Heart right ventricle (tissue), 16 donors: Measurements from ENCODE around the gene GLOD5. TPM values are rescaled to one million over a fixed set of nuclear protein-coding genes. Genes with fewer than 3 reads are reported as not detected.

Source experiments
- ATAC-seq, 8 donors: fragments of 200-7000 bp; cut with Tn5 transposase; one replicate each; pipeline ENCODE4 v1.9.1; 2020; ENCODE audit warnings: mild to moderate bottlenecking in 8 of 8, moderate library complexity in 8 of 8, moderate number of reproducible peaks in 1 of 8
- DNase-seq, 2 donors: peaks; one replicate each; pipeline ENCODE4 v3.0.0-alpha.2; 2020
- H3K27ac ChIP-seq, 10 donors: fragments of 200-600 bp; sonication (generic) in 2 of 10; one replicate each; pipeline versions ENCODE4 v1.5.0 to v1.8.0; 2020 to 2022; ENCODE audit warnings: mild to moderate bottlenecking in 3 of 10
- H3K27me3 ChIP-seq, 7 donors: fragments of 200-600 bp; one replicate each; pipeline ENCODE4 v1.8.0; 2021 to 2022; ENCODE audit warnings: mild to moderate bottlenecking in 2 of 7
- H3K36me3 ChIP-seq, 9 donors: fragments of 200-600 bp; sonication (generic) in 1 of 9; one replicate each; pipeline versions ENCODE4 v1.5.0 to v1.8.0; 2020 to 2022; ENCODE audit warnings: mild to moderate bottlenecking in 2 of 9
- H3K4me1 ChIP-seq, 9 donors: fragments of 200-600 bp; sonication (generic) in 1 of 9; one replicate each; pipeline versions ENCODE4 v1.5.0 to v1.8.0; 2020 to 2022; ENCODE audit warnings: mild to moderate bottlenecking in 4 of 9
- H3K4me3 ChIP-seq, 10 donors: fragments of 200-600 bp; sonication (generic) in 2 of 10; one replicate each; pipeline versions ENCODE4 v1.5.0 to v1.8.0; 2020 to 2022; ENCODE audit warnings: mild to moderate bottlenecking in 7 of 10, moderate library complexity in 2 of 10
- H3K9me3 ChIP-seq, 11 donors: fragments of 200-600 bp in 10 of 11; sonication (generic) in 2 of 11; one replicate each; pipeline versions ENCODE4 v1.5.0 to v1.8.0; 2013 to 2022; ENCODE audit warnings: mild to moderate bottlenecking in 2 of 11, control low read depth in 1 of 11, moderate library complexity in 1 of 11
- WGBS, 2 donors: extraction: QIAGEN DNeasy Blood & Tissue Kit; methylation state at CpG; one replicate each; pipeline ENCODE4 v1.1.7; 2013; ENCODE audit warnings: inconsistent platforms in 1 of 2; 5-methylcytosine and 5-hydroxymethylcytosine counted together
- intact Hi-C, 10 donors: fragments of 100-400 bp; cut with DNase I; formaldehyde crosslinking; loops; one replicate each; pipeline versions ENCODE4 v1.11.1 to v1.14.2; 2022
- polyA plus RNA-seq, 2 donors: library from polyadenylated mRNA; stranded (reverse); fragments of 200-250 nt; gene quantifications; one replicate each; pipeline ENCODE4 v1.2.3, GENCODE V29; 2013
- total RNA-seq, 10 donors: library from RNA; stranded (reverse); fragmentation: NEBNext Ultra II Directional in 3 of 10; extraction: Animal tissue kit (Norgen Biotek cat#: 25700) in 3 of 10; gene quantifications; one replicate each; pipeline versions ENCODE4 v1.2.1 to v1.2.4, GENCODE V29; 2021 to 2023
- TF ChIP-seq, protein P1 (sequence below), 9 donors: fragments of 200-600 bp; sonication (generic) in 2 of 9; IDR thresholded peaks; one replicate each; pipeline versions ENCODE4 v1.5.0 to v1.8.0; 2021 to 2022; ENCODE audit warnings: antibody characterized with exemption in 9 of 9, mild to moderate bottlenecking in 5 of 9, moderate library complexity in 1 of 9
- donor health status: Arrhythmogenic right ventricular cardiomyopathy.
- donor health status: ischemic (EF 13 %, LVEDD 7.1; RV severe dilation, severe dysfunction).
- donor health status: healthy with polysubstance abuse.
- donor health status: DM: no; HTN: yes; CAD: no.
- donor health status: DM: no; HTN: no; CAD: no.
- donor health status: ischemic (EF 25% LVEDD 6.9; RV normal size, moderate dysfunction).
- donor health status: ischemic (EF 25% LVEDD 5.7; RV mildly dilated, moderate dysfunction).
- donor health status: healthy.
- donor health status: DM: yes; HTN: yes; CAD: no.
- donor health status: Ischemic cardiomyopathy.
- donor health status: ischemic (EF 35%, LVEDD 5.7; RV mildly dilated, moderate dysfunction).
- donor health status: nonischemic (EF 11% LVEDD 7.7; RV severe dilation, severe dysfunction).
- donor health status: DM: yes; HTN: yes; CAD: no.
- donor health status: PGD.
- donor health status: ischemic (EF 29% LVEDD 5.4; RV normal size, mild dysfunction).
- donor health status: nonischemic (EF 23%, LVEDD 6.1; RV moderate dilation, normal function).

Gene GLOD5
- total and polyA plus RNA-seq, 12 donors: not detected

DNA sequence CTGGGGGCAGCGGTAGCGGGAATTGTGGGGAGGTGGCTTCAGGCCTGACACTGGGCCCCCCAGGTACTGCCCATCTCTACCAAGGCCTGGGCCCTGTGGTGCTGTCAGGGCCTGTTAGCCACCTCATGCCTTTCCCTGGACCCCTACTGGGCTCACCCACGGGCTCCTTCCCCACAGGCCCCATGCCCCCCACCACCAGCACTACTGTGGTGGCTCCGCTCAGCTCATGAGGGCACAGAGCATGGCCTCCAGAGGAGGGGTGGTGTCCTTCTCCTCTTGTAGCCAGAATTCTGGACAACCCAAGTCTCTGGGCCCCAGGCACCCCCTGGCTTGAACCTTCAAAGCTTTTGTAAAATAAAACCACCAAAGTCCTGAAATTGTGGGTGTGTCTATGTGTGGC, 32.4 kb downstream of the GLOD5 start:
- H3K4me3 ChIP-seq: no peak overlapping the region
- H3K36me3 ChIP-seq: no peaks in the 10 kb centered on the region
- H3K4me1 ChIP-seq: no peaks in the 10 kb centered on the region
- DNase-seq (no peak), ATAC-seq (no peak)
- TF ChIP-seq, protein P1, sequence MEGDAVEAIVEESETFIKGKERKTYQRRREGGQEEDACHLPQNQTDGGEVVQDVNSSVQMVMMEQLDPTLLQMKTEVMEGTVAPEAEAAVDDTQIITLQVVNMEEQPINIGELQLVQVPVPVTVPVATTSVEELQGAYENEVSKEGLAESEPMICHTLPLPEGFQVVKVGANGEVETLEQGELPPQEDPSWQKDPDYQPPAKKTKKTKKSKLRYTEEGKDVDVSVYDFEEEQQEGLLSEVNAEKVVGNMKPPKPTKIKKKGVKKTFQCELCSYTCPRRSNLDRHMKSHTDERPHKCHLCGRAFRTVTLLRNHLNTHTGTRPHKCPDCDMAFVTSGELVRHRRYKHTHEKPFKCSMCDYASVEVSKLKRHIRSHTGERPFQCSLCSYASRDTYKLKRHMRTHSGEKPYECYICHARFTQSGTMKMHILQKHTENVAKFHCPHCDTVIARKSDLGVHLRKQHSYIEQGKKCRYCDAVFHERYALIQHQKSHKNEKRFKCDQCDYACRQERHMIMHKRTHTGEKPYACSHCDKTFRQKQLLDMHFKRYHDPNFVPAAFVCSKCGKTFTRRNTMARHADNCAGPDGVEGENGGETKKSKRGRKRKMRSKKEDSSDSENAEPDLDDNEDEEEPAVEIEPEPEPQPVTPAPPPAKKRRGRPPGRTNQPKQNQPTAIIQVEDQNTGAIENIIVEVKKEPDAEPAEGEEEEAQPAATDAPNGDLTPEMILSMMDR (IDR thresholded peaks at IDR 0.05): no peak
- 72 to 84% methylated on average over 2 to 4 of the region's 4 CpGs for WGBS, 2 donors
- peaks cover 0 to 6% (median 0%) of the 10 kb centered on the region in 7 donors for H3K27me3 ChIP-seq
- H3K27ac ChIP-seq: no peak overlapping the region
- no peaks in the 10 kb centered on the region for H3K9me3 ChIP-seq
- intact Hi-C loops: loop anchor here in 1 of 10 donors (10.0 kb wide), 1 partner anchor 99 kb away; the partner anchor contains the start of gene SUV39H1

DNA sequence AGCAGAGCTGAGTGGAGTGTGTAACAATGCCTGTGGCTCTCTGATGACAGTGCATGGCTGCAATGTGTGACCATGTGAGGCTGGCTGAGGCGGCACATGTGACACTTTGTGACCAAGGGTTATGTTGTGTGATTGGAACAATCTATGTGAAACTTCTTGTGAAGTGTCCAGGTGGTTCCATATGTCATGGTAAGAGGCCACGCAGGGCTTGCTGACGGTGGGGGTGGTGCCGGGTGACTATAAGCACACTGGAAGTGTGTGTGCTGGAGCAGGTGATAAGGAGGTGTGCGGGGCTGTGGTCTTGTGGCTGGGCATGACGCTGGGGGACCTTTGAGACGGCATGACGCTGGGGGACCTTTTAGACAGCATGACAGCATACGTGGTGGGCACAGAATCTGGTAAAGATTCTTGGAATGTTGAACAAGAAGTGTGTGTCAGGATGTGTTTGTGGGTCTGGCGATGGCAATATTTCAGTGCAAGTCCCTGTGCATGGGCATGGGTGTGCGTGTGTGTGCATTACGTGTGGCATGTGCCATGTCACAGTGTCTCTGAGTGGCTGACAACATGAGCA, 32.9 kb downstream of the GLOD5 start:
- 75 to 77% methylated on average over 12 of the region's 12 CpGs for WGBS, 2 donors
- ATAC-seq: no peak

DNA sequence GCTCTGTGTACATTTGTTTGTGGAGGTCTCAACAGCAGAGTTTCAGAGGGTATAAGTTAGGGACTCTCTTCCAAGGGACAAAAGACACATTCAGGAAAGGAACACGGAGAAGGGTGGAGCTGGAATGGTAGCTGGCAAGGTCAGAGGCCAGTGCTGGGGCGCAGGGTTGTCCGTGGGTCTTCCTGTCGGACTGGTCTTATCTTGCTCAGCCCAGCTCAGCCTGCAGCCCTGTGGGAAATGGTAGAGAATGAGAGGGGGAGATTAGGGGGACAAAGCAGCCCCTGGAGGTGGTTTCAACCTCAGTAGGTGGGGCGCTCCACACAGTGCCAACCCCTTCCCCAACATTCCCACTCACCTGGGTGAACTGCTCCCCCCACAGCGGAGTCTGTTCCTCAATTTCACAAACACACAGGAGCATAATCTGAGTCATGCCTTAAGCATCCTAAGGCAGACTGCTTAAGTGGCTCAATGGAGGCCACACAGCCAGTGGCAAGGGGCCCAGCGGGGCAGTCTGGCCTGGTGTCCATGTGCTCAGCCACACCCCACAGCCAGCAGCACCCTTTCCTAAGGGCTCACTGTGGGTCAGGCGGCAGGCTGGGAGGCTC, 33.5 kb downstream of the GLOD5 start:
- H3K36me3 ChIP-seq: no peaks in the 10 kb centered on the region
- H3K27ac ChIP-seq: no peak overlapping the region
- no peak overlapping the region for H3K4me3 ChIP-seq
- peaks cover 0 to 6% (median 0%) of the 10 kb centered on the region in 7 donors for H3K27me3 ChIP-seq
- no peaks in the 10 kb centered on the region for H3K9me3 ChIP-seq
- ATAC-seq (no peak), DNase-seq (no peak)
- TF ChIP-seq, protein P1 (IDR thresholded peaks at IDR 0.05): no peak
- intact Hi-C loops: loop anchor here in 1 of 10 donors (10.0 kb wide), 1 partner anchor 100 kb away; the partner anchor contains the start of gene SUV39H1
- 48 to 61% methylated on average over 7 to 8 of the region's 8 CpGs for WGBS, 2 donors
- peaks cover 0 to 1% (median 0%) of the 10 kb centered on the region in 9 donors for H3K4me1 ChIP-seq

More for the DNA sequence above, 32.9 kb downstream of the GLOD5 start:
- DNase-seq: no peak
- H3K27ac ChIP-seq: no peak overlapping the region
- no peaks in the 10 kb centered on the region for H3K4me1 ChIP-seq
- intact Hi-C loops: loop anchor here in 1 of 10 donors (10.0 kb wide), 1 partner anchor 100 kb away; the partner anchor contains the start of gene SUV39H1
- TF ChIP-seq, protein P1 (IDR thresholded peaks at IDR 0.05): no peak
- no peaks in the 10 kb centered on the region for H3K9me3 ChIP-seq
- H3K36me3 ChIP-seq: no peaks in the 10 kb centered on the region
- peaks cover 0 to 6% (median 0%) of the 10 kb centered on the region in 7 donors for H3K27me3 ChIP-seq
- H3K4me3 ChIP-seq: no peak overlapping the region

DNA sequence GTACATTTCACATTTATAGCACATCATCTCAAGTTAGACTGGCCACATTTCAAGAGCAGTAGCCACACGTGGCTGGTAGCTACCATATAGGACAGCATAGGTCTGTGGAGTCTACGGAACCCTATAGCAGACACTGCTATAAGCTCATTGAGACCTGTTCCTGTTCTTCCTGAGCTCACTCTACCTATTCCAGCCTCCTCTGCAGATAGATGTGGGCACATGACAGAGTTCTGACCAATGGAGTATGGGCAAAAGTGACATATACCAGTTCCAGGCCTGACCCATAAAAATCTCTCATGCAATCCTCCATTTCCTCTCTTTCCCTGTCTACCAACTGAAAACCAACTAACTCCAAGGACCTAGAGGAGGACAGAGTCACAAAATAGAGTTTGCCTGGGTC, 36.8 kb downstream of the GLOD5 start:
- intact Hi-C loops: loop anchor here in 1 of 10 donors (10.0 kb wide), 1 partner anchor 104 kb away; the partner anchor contains the start of gene SUV39H1
- Histone ChIP-seq H3K27ac (no peak overlapping the region), H3K36me3 (peaks cover 0 to 2% (median 0%) of the 10 kb centered on the region in 9 donors), H3K9me3 (peaks cover 0 to 11% (median 0%) of the 10 kb centered on the region in 11 donors), H3K4me1 (peaks cover 0 to 16% (median 0%) of the 10 kb centered on the region in 9 donors), H3K4me3 (no peak overlapping the region), H3K27me3 (peaks cover 0 to 6% (median 0%) of the 10 kb centered on the region in 7 donors)
- ATAC-seq (no peak), DNase-seq (no peak)
- TF ChIP-seq, protein P1 (IDR thresholded peaks at IDR 0.05): no peak
- 88 to 93% methylated on average over 2 of the region's 2 CpGs for WGBS, 2 donors
